ENCODE data around the gene CPNE2.

Gene CPNE2

DNA sequence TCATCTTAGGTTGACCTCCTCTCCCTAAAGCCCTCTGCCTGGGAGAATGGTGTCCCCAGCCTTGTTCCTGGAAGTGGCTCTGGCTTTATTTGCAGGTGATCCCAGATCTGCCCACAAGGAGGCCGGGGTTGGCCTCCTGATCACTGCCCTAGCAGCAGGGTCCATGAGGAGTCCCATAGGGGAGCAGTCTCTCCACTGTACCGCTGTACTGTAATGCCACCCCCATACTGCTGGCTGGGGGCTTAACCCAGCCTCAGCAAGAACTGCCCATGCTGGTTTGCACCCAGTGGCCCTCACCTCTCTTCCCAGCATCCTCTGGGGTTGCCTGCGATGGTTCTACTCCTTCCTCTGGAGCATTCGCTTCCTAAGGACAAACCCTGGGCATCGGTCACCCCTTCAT, 54.4 kb downstream of the CPNE2 start:
- no peak for DNase-seq

DNA sequence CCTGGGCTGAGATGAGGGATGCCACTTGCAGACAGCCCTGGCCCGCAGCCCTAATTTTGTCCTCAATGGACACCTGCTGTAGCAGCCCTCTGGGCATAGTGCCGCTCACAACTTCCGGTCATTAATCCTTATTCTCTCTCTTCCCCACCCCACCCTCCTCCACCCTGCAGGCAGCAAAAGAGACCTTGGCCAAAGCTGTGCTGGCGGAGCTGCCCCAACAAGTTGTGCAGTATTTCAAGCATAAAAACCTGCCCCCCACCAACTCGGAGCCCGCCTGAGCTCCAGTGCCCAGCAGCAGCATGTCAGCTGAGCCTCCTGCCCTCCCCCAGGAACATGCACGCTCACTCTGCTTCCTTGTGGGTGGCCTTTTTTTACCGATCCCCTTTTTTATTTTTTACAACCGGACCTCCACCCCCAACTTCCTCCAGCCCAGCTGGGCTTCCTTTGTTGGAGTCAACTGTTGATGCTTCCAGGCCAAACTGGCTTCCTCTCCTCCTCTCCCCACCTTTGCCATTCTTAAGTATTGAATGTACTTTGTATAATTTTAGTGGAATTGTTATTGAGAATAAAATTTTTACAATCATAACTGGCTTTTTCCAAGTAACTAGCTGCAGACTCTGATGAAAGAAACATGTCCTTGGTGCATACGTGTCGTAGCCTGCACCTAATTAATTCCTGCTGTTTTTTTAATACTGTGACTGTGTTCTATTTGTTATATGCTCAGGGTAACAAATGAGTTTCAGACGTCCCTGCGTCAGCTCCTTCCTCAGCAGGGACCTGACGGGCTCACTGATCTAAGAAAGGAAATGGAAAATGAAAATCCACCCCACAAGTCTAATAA, 55.2 kb downstream of the CPNE2 start:
- no peak for DNase-seq

DNA sequence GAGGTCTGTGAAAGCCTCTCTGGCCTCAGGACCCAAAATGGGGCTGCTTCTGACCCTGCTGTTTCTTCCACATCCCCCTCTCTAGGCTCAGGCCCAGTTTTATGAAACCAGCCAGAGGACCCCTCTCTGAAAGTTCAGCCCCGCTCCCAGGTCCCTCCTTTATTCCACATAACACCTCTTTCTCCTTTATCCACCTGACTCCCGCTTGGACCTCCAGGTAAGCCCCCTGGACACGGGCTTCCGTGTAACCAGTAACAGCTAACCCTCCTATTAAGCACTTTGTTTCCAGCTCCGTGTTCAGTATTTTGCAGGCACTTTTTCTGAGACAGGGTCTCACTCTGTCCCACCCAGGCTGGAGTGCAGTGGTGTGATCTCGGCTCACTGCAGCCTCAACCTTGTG, 56.1 kb downstream of the CPNE2 start:
- DNase-seq = no peak

DNA sequence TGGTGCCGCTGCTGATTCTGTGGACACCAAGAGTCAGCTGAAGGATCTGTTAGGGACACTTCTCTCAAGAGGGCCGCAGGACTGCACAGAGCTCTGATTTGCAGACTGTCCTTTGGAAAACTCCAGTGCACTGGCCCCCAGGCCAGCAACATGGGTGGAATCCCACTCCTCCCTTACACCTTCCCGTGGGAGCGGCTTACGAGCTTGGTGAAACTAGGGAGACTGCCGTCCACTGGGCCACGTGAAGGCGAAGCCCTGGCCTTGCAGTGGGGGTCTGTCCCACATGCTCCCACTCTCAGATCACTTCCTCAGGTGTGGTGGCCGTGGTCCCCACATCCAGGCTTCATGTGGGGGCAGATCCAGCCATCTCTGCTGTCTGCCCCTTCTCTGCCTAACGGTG, 57.0 kb downstream of the CPNE2 start:
- no peak for DNase-seq

DNA sequence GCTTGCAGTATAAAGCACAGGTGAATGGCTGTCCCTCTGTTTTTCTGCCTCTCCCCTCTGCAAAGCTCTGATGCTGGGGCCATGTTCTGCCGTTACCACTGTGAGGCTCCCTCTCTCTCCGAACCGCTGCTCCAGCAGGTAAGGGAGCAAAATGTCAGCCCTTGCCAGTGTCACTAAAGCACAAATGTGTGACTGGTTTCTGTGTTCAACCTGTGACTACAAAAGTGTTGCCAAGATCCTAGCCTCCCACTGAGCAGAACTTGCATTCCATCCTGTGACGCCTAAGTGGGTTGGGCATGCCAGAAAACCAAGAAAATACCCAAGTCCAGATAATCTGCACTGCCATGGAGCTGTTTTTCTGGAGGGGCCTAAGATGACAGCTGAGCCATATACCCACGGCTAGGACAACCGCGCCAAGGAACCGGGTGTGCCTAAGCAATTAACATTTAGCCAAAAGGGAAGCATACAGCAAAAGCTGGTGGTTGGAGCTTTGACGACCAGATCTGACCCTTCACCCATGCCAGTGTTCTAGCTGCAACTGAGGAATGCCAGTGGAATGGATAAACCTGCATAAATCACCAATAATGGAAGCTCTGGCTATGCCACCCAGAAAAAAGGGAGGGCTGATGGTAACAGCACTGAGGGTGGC, 58.4 kb downstream of the CPNE2 start:
- DNase-seq = no peak

DNA sequence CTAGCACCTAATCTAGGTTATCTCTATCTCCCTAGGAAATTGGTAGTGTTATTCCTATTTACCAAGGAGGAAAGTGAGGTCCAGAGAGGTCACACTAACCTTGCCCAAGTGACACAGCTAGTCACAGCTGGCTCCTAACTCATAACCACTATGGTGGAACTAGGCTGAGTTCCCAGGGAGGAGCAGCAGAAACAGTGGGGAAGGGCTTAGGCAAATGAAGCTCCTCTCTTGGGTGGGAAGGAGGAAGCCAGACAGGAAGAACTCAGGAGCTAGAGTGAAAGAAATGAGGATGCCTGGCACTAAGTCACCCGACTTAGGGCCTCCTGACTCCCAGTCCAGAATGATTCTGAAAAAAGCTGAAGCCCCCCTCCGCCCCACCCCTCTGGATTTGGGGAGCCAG, 59.0 kb downstream of the CPNE2 start:
- DNase-seq = no peak

DNA sequence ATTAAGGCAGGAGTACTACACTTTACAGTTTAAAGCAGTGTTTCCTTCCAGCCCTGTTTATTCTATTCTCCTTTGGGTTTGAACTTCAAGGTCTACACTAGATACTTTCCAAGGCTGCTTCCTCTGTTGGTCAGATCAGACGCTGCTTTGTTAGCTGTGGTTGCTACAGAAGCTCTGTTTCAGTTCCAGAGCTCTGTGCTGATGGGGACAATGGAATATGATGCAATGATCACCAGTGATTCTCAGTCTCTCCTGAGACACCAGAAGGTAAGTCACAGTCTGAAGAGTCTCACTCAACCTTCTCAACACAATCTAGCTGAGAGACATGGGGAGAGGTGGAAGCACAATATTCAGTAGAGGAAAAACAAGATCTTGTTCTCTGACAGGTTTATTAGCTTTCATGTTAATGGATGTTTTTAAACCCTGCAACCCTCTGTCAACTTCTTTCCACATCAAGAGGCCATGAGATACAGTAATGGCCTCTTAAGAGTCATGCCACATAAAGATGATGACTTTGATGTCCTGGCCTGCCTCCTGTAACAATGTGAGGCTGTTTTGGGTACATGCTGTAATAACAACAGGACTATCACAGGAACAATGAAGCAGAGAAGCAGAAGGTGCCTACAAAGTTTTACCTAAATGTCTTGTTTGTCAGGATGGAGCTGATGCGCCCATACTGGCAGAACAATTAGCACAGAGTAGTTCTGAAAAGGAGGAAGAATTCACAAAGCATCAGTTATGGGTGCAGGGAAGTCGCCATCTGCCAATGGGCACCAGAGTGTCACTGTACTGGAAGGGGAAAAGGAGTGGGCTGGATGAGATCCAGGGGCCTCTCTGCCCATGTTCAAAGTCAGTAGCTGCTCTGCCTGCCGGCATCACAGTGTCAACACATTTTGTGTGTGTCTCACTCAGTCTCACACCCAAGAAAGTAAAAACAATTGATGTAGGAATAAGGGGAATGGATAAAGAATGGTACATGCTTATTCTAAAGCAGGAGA, 60.0 kb downstream of the CPNE2 start:
- no peak for DNase-seq

DNA sequence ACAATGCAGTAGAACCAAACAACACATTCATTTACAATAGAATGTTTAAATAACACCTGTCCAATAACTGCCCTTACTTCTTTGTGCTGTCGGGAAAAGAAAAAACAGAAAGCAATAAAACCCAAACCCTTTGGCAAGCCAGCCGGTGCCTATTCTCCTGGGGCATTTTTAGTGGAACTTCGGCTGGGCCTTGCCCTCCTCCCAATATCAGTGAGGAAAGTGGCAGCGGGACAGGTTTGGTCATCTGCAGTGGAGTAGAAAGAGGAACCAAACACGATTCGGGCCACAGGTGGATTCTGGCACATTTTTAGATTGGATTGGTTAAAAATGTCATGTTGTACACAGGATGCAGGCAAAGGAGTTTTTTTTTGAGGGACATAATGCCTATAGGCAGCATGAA, 61.5 kb downstream of the CPNE2 start:
- no peak for DNase-seq

DNA sequence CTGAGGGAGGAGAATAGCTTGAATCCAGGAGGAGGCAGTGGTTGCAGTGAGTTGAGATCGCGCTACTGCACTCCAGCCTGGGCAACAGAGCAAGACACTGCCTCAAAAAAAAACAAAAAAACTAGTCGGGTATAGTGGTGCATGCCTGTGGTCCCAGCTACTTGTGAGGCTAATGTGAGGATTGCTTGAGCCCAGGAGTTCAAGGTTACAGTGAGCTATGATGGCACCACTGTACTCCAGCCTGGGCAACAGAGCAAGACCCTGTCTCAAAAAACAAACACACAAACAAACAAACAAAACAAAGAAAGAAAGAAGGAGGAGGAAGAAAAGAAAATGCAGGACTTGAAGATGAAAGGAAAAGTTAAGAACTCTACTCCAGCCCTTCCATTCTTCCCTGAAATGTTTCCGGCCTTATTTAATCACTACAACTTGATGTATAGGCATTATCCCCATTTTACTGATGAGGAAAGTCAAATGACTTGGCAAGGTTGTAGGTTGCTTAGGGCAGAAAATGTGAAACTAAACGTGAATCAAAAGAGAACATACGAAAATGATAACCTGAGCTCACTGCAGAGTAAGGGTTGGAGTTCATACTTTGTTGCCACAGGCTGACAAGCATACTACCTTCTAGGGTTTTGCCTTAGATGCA, 63.4 kb downstream of the CPNE2 start:
- DNase-seq = no peak

DNA sequence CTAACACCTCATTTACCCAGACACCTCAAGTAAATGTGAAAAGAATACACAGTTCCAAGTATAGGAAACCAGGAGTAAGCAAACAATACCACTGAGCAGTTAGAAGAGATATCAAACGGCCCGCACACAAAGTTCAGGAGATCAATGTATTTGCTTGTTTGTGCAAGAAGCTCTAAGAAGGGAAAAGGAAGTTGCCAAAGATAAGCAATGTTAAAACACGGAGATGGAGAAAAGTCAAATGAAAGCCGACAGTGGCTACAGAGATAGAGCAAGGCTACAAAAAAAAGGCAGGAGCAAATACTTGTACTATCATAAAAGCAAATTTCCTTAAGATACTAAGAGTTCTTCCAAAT, 63.9 kb downstream of the CPNE2 start:
- DNase-seq = no peak

DNA sequence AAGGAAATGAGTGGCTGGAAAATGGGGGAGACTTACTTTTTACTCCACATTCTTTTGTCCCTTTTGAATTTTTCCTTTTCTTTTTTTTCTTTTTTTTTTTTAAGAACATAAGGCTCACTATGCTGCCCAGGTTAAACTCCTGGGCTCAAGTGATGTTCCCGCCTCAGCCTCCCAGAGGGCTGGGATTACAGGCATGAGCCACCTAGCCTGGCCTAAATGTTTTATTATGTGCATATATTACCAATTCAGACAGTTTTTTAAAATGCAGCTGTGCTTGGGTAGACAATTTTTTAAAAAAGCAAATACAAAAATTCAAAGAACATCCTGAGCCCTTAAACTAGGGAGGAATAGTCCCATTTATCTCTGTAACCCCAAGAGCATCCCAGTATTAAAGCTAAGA, 65.2 kb downstream of the CPNE2 start:
- DNase-seq = no peak

DNA sequence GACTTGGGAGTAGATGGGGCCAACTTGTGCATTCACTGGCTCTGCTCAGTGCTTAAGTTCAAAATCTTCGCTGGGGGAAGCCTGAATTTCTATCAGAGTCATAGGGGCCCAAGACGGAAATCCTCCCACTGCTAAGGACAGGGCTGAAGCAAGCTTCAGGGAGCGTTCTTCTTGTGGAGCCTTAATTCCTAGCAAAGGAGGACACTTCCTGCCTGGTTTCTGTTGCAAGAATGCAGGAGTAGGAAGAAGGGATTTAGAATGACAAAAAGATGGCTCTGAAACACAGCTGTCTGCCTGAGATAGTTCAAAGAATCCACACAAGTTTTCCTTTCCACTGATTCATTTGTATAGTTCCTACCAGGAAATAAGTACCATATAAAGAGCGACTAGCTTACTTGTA, 67.1 kb downstream of the CPNE2 start:
- no peak for DNase-seq

DNA sequence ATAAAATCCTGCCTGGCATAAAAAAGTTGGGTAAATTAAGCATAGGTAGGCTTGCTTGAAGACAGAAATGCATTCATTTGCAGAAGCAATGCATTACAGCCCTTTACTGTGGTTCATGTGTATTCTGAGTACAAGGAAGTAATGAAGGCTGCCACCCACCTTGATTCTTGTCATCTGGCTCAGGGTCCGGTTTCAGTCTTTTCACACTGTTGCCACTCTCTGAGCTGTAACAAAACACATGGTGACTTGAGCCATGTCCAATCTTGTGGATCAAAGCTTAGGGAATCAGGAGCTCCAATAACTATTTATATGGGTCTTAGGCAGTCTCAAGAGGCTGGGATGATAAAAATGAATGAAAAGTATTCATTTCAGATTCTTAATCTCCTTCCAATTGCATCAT, 71.5 kb downstream of the CPNE2 start:
- DNase-seq = no peak

DNA sequence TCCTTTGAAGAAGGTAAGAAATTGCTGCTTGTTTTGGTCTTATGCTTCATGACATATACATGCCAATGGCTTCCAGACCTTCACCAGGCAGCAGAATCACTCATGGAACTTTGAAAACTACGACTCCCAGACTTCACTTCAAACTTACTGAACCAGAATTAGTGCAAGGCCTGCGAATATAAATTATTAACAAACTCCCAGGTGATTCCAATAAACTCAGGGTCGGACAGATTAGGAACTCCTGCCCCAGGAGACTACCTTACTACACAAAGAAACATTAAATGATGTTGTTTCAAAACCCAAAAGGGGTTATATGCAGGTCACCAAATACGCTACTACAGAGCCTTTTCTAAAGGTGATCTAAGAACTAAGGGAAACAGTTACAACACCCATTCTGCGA, 73.1 kb downstream of the CPNE2 start:
- DNase-seq = no peak

DNA sequence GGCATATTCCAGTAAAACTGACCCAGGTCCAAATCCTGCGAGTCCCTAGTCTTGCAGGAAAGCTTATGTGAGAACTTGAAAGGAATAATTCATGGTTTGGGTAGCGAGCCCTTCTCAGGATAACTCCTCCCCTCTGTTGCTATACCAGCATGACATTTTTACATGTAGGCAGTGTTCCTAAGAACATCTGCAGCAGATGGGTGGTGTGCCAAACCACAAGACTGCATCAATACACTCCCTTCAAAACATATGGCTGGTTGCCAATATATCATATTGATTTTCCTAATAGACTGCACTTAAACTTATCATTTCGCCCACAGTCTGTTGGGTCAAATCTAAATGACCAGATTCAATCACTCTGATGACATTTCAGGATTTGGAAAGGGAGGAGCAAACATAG, 73.6 kb downstream of the CPNE2 start:
- DNase-seq = no peak

DNA sequence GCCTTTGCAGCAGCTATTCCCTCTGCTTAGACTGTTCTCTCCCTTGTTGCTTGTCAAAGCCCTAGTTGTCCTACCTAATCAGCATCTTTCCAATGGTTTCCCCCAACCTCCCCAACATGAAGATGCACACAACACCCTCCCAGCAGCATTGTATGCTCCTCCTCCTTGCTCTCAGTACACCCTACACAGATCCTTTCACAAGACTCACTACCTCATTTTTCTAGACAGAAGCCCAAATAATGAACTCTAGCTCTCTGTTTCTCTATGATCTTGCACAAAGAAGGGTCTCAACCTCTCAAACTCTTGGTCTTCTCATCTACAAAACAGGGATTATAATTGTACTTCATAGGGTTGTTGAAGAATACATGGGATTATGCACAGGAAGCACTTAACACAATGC, 74.1 kb downstream of the CPNE2 start:
- DNase-seq = no peak

DNA sequence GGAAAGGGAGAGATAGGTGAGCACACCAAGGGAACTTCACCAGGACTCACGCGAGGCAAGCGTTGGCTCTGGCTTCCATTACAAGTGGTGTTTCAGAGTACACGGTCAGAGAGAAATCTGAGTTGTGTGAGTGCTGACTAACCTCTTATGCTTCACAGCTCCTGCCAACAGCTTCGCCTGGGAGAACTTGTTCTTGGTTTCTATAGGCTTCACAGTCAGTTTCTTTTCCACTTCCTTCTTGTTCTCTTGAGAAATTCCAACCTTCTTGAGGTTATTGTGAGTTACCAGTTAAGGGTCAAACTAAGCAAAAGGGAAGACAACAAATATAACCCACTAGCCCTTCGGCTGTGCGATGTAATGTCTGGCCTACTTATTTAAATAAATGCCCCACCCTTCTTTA, 74.6 kb downstream of the CPNE2 start:
- no peak for DNase-seq

DNA sequence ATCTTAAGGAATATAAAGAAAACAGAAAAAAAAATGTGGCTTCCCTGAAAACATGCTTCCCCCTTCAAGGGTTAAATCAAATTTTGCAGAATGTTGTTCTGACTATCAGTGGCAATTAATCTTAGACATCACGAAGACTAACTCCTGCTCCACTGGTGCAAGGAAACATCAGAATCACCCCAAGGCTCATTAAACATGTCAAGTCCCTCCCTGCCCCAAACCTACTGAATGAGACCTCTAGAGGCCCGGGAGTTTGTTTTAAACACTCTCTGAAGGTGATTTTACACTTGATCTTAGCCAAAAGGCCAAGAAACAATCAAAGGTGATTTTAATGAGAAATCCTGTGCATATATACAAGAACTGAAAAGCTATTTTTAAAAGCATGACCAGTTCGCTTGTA, 75.2 kb downstream of the CPNE2 start:
- DNase-seq = no peak

DNA sequence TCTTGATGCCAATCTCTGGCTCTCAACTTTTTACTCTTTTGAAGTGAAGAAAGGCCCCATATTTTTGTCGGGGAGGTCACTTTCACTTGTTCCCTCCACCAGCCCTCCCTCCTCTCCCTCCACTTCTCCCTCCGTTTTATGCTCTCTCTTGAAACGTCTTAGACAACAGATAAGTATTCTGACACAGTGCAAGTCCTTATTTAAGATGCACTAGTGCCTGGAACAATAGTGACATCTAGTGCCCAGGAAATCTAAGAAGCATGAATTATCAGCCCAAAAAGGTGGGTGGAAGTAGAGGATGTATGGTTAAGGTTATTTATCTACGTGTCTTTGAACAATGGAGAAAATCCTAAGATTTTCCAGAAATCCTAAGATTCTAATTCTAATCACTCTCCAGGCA, 75.6 kb downstream of the CPNE2 start:
- no peak for DNase-seq

DNA sequence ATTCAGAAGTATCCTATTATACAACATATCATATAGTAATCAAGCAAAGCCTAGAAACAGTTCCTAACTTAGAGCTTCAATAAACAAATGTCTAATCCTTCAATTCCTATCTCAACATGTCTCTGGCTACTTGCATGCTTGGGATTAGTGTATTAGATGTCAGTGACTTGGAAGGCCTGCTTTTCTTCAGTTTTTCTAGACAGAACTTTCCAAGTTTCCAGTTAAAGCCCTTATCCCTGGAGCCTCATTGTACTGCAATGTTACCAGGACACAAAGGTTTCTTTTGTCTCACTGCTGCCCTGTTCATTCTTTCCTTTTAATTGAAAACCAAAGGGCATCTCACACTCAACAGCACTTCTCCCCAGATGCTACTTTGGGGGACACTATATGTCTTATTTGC, 76.9 kb downstream of the CPNE2 start:
- DNase-seq = no peak

DNA sequence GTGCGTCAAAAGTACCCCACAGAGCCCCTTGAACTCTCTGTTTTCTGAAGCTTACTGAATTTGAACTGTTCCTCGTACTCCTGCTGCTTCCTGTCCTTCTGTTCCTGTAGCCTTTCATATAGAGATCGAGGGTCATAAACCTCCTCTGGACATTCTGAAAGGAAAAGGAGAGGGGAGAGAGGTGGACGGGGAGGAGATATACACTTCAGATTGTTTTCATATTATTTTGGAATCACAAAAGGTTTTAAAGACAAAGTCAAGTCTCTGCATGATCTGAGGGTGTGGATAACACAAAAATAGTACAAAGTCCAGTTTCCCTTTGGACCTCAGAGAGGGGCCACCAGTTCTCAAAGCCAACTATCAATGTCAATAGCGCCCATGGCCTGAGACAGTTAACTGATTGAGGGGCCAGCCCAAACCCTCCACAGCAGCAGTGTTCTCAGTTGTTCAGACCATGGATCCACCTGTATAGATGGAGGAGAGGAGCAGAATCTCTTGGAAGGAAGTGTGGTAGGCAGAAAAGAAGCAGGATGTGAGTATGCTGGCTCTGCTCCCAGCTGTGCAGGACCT, 80.4 kb downstream of the CPNE2 start:
- DNase-seq = no peak

DNA sequence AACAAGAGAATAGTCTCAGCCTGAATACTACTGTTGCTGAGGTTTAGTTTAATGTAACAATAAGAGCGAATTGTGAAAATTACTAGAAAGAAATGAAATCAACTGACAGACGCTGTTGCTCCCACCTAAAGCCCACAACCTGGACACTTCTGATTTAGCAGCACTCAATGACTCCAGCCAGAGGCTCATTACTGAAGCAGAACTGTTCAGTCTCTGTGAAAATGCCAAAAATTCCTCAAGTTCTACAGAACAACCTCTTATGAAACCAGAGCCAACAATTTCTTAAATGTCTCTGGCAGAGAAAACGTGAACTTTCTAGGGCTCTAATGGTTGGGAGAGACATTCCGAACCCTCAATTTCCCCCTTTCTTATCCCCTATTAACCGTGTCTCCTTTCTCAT, 83.5 kb downstream of the CPNE2 start:
- DNase-seq = no peak

DNA sequence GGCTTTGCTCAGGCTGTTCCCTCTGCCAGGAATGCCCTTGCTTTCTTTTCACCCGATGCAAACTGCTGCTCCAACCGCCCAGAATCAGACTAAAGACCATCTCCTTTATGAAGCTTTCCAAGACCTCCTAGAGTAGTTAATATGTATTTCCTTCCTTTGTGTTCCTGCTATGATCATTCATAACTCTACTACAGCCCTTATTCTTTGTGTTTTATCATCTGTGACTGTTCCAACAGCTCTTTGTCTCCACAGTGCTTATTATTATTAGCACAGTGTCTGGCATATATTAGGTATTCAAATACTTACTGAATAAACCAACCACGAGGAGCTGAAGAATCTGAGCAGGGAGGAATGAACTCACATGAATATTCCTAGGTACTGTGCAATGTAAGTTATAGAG, 85.8 kb downstream of the CPNE2 start:
- no peak for DNase-seq
